D721Med (cell line): ENCODE results near the gene FANCC.
"Not testable (repeated sequence)": the region's sequence is repeated elsewhere in the genome, so short reads cannot be mapped to it uniquely, and the experiment has no call there.

Source experiments
- DNase-seq: peaks from one replicate; pipeline ENCODE4 v3.0.0; 2011; ENCODE audit warnings: low spot score; ENCODE audit not compliant: insufficient read length
- FAIRE-seq: peaks from 2 replicates; lab custom pipeline; 2011; peaks lifted over from hg19 to GRCh38; lab: Jason Lieb, UNC
- CTCF ChIP-seq: IDR thresholded peaks from 2 replicates; pipeline ENCODE4 v1.5.1; 2012; ENCODE audit warnings: mild to moderate bottlenecking, control low read depth; ENCODE audit not compliant: insufficient read depth; ENCODE audit errors: missing control alignments

The FANCC gene

GRCh38 chr9:95284162-95285080, 33.1 kb downstream of the FANCC start:
- no peak for TF ChIP-seq CTCF

GRCh38 chr9:95283673-95284072, 33.8 kb downstream of the FANCC start:
- FAIRE-seq (no peak), DNase-seq (no peak)
- TF ChIP-seq CTCF = no peak

More at GRCh38 chr9:95284162-95285080, 33.1 kb downstream of the FANCC start:
- DNase-seq (no peak), FAIRE-seq (no peak)

GRCh38 chr9:95282332-95282731, 35.2 kb downstream of the FANCC start:
- DNase-seq (no peak), FAIRE-seq (no peak)
- no peak for TF ChIP-seq CTCF

- TF ChIP-seq CTCF = no peak
- DNase-seq (no peak), FAIRE-seq (no peak)
Measured at GRCh38 chr9:95280745-95281144, 36.8 kb downstream of the FANCC start.

- TF ChIP-seq CTCF = no peak
- FAIRE-seq = no peak
- DNase-seq = no peak
Measured at GRCh38 chr9:95277509-95277908, 40.0 kb downstream of the FANCC start.

- TF ChIP-seq CTCF = no peak
- FAIRE-seq = no peak
- no peak for DNase-seq
Measured at GRCh38 chr9:95276395-95276954, 41.0 kb downstream of the FANCC start.

- DNase-seq, FAIRE-seq: not testable (repeated sequence)
Measured at GRCh38 chr9:95274160-95274559, 43.3 kb downstream of the FANCC start.
